ENCODE measurements around the gene TSHR.
A peak's percentile ranks its signal among the peaks of the same experiment; 100 is the strongest.

TSHR gene

DNA sequence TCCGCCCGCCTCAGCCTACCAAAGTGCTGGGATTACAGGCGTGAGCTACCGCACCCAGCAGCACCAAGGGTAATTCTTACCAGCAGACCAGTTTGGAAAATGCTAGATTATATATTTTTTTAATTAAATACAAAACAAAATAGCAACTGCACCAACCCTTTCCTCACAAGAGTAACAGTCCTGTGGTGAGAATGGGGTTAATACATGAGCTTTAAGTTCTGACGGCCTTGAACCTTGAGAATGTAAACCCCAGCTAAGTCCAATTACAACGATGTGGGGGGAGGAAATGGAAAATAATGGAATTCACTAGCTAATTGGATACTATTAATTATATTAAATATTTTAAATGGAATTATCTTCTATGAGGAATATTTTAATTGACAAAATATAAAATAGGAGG, 183.0 kb downstream of the TSHR start:
- H3K4me1 Mint-ChIP-seq: no peaks in the 10 kb centered on the region
- no peaks in the 10 kb centered on the region for H3K9me3 Mint-ChIP-seq
- no peaks in the 10 kb centered on the region for H3K36me3 Mint-ChIP-seq (ENCODE audit: low read depth)

GRCh38 chr14:81141426-81141825, 186.0 kb downstream of the TSHR start:
- no peaks in the 10 kb centered on the region for H3K4me1 Mint-ChIP-seq
- no peaks in the 10 kb centered on the region for H3K36me3 Mint-ChIP-seq (ENCODE audit: low read depth)
- H3K27me3 Mint-ChIP-seq: no peaks in the 10 kb centered on the region
- H3K4me3 Mint-ChIP-seq: no peak overlapping the region
- DNase-seq (no peak), ATAC-seq (no peak)
- no peaks in the 10 kb centered on the region for H3K9me3 Mint-ChIP-seq
- no peak overlapping the region for H3K27ac Mint-ChIP-seq

More for the DNA sequence above, 183.0 kb downstream of the TSHR start:
- DNase-seq (no peak), ATAC-seq (no peak)
- no peak overlapping the region for H3K27ac Mint-ChIP-seq
- H3K27me3 Mint-ChIP-seq: no peaks in the 10 kb centered on the region
- H3K4me3 Mint-ChIP-seq: no peak overlapping the region

DNA sequence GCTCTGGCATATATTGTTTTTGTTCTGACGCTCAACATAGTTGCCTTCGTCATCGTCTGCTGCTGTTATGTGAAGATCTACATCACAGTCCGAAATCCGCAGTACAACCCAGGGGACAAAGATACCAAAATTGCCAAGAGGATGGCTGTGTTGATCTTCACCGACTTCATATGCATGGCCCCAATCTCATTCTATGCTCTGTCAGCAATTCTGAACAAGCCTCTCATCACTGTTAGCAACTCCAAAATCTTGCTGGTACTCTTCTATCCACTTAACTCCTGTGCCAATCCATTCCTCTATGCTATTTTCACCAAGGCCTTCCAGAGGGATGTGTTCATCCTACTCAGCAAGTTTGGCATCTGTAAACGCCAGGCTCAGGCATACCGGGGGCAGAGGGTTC, 188.4 kb downstream of the TSHR start:
- no peaks in the 10 kb centered on the region for H3K36me3 Mint-ChIP-seq (ENCODE audit: low read depth)
- no peaks in the 10 kb centered on the region for H3K9me3 Mint-ChIP-seq
- H3K27me3 Mint-ChIP-seq: no peaks in the 10 kb centered on the region
- ATAC-seq (no peak), DNase-seq (no peak)
- H3K27ac Mint-ChIP-seq: no peak overlapping the region
- H3K4me1 Mint-ChIP-seq: peaks cover 8% of the 10 kb centered on the region
- H3K4me3 Mint-ChIP-seq: no peak overlapping the region

GRCh38 chr14:81144824-81145603, 189.6 kb downstream of the TSHR start:
- Mint-ChIP-seq H3K27ac (no peak overlapping the region), H3K4me1 (peaks cover 8% of the 10 kb centered on the region), H3K9me3 (peaks cover 3% of the 10 kb centered on the region), H3K4me3 (no peak overlapping the region), H3K27me3 (no peaks in the 10 kb centered on the region), H3K36me3 (ENCODE audit: low read depth) (no peaks in the 10 kb centered on the region)
- no peak for ATAC-seq
- DNase-seq: no peak

DNA sequence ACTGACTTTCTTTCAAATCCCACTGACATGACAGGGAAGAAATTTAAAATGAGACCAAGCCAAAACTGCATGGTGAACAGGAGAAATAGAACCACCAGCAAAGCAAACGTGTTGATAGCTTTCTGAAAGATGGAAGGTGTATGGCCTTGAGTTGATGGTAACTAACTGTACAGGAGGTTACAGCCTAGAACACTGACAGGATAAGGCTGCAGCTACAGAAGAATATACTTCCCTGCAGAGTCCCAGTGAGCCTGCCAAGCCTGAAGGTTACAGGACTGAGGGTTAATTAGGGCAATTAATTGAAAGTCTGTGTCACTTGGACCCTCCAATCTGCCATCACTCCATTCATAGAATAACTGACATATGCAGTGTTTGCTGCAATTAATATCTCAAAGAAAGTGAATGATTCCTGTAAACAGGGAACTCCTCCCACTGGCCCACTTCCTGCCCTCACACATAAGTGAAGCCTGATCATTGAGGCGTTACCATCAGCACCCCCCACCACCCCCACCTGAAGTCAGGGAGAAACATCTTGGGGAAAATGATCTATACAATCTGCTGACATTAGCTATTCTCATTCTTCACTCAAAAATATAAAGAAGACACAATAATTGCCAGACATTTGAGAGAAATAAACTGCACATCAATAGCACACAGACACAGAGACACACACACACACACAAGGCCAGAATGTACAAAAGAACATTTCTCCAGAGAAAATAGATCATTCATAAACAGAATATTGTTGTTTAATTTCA, 191.9 kb downstream of the TSHR start:
- Mint-ChIP-seq H3K9me3 (peaks cover 3% of the 10 kb centered on the region), H3K27me3 (no peaks in the 10 kb centered on the region), H3K36me3 (ENCODE audit: low read depth) (no peaks in the 10 kb centered on the region), H3K4me3 (no peak overlapping the region), H3K4me1 (peaks cover 10% of the 10 kb centered on the region), H3K27ac (no peak overlapping the region)
- DNase-seq: no peak
- no peak for ATAC-seq

- peaks cover 23% of the 10 kb centered on the region for H3K4me1 Mint-ChIP-seq
- no peak for ATAC-seq
- no peaks in the 10 kb centered on the region for H3K36me3 Mint-ChIP-seq (ENCODE audit: low read depth)
- H3K9me3 Mint-ChIP-seq: peaks cover 3% of the 10 kb centered on the region
- H3K27ac Mint-ChIP-seq: no peak overlapping the region
- H3K4me3 Mint-ChIP-seq: no peak overlapping the region
- DNase-seq: no peak
- no peaks in the 10 kb centered on the region for H3K27me3 Mint-ChIP-seq
Observed at GRCh38 chr14:81148635-81149034, 193.2 kb downstream of the TSHR start.

DNA sequence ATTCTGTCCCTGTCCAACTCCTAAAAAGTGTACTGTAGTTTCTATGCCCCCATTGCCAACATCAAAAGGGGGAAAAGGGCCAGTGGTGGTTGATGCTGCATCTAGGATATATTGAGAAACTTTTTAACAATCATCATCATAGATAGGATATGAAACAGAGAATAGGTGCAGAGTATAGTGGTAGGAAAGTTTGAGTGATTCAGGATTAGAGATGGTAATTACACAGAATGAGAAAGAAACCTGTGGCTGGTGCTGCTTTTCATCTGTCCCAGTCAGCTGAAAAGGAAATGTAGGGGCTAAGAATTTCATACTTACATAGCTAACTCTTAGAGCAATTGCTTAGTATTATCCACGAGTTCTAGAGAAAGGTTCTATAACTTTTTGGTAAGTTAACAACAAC, 197.8 kb downstream of the TSHR start:
- DNase-seq: no peak
- peak overlapping the region; percentile 13 for H3K4me3 Mint-ChIP-seq
- peaks cover 20% of the 10 kb centered on the region for H3K4me1 Mint-ChIP-seq
- H3K9me3 Mint-ChIP-seq: peaks cover 3% of the 10 kb centered on the region
- peak; percentile 98 for ATAC-seq
- H3K27me3 Mint-ChIP-seq: no peaks in the 10 kb centered on the region
- no peak overlapping the region for H3K27ac Mint-ChIP-seq
- H3K36me3 Mint-ChIP-seq (ENCODE audit: low read depth): no peaks in the 10 kb centered on the region

GRCh38 chr14:81157431-81157830, 202.0 kb downstream of the TSHR start:
- DNase-seq (no peak), ATAC-seq (no peak)
- Mint-ChIP-seq H3K4me3 (no peak overlapping the region), H3K9me3 (no peaks in the 10 kb centered on the region), H3K4me1 (peaks cover 17% of the 10 kb centered on the region), H3K27me3 (no peaks in the 10 kb centered on the region), H3K36me3 (ENCODE audit: low read depth) (no peaks in the 10 kb centered on the region), H3K27ac (no peak overlapping the region)

DNA sequence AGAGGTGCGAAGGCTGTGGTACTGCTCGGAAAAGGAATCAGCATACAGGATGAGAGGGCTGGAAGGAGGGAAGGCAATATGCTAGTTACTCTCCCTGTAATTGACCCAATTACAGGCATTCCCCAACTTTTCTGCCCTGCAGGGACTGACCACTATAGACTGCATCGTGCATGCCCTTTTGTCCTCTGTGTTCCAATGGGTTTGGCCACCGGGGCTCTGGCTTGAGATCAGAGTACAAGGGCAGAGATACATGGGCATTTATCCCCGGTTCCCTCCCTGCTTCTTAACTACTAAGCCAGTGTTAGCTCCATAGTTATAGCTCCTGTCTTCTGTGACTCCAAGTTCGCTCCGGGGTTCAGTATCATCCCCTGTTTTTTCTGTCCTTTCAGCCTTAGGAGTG, 205.7 kb downstream of the TSHR start:
- H3K4me1 Mint-ChIP-seq: peaks cover 9% of the 10 kb centered on the region
- H3K36me3 Mint-ChIP-seq (ENCODE audit: low read depth): no peaks in the 10 kb centered on the region
- ATAC-seq (no peak), DNase-seq (no peak)
- H3K27ac Mint-ChIP-seq: no peak overlapping the region
- no peaks in the 10 kb centered on the region for H3K9me3 Mint-ChIP-seq
- H3K4me3 Mint-ChIP-seq: no peak overlapping the region
- H3K27me3 Mint-ChIP-seq: no peaks in the 10 kb centered on the region

- H3K27me3 Mint-ChIP-seq: no peaks in the 10 kb centered on the region
- DNase-seq (no peak), ATAC-seq (no peak)
- no peaks in the 10 kb centered on the region for H3K9me3 Mint-ChIP-seq
- no peak overlapping the region for H3K27ac Mint-ChIP-seq
- no peaks in the 10 kb centered on the region for H3K36me3 Mint-ChIP-seq (ENCODE audit: low read depth)
- H3K4me3 Mint-ChIP-seq: no peak overlapping the region
- peaks cover 9% of the 10 kb centered on the region for H3K4me1 Mint-ChIP-seq
Observed at GRCh38 chr14:81161749-81162148, 206.3 kb downstream of the TSHR start.

DNA sequence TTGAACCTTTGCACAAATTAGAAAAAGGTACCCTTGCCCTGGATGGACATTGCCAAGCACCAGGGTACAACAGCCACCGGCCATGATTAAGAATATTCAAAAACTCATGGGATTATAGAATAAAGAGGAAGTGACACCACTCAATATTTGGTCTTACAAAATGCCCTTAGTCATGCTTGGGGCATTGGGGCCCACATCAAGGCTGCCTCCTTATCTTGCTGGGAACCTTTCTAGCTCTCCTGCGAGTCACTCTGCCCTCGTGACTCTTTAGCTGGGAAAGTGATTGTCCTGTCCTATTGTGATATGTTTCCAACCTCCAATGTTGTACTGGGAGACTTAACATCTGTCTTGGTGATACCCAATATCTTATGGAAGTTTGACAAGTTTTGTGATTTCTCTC, 207.5 kb downstream of the TSHR start:
- H3K4me1 Mint-ChIP-seq: peaks cover 9% of the 10 kb centered on the region
- H3K27me3 Mint-ChIP-seq: no peaks in the 10 kb centered on the region
- no peak overlapping the region for H3K4me3 Mint-ChIP-seq
- no peaks in the 10 kb centered on the region for H3K36me3 Mint-ChIP-seq (ENCODE audit: low read depth)
- no peaks in the 10 kb centered on the region for H3K9me3 Mint-ChIP-seq
- DNase-seq (no peak), ATAC-seq (no peak)
- no peak overlapping the region for H3K27ac Mint-ChIP-seq

DNA sequence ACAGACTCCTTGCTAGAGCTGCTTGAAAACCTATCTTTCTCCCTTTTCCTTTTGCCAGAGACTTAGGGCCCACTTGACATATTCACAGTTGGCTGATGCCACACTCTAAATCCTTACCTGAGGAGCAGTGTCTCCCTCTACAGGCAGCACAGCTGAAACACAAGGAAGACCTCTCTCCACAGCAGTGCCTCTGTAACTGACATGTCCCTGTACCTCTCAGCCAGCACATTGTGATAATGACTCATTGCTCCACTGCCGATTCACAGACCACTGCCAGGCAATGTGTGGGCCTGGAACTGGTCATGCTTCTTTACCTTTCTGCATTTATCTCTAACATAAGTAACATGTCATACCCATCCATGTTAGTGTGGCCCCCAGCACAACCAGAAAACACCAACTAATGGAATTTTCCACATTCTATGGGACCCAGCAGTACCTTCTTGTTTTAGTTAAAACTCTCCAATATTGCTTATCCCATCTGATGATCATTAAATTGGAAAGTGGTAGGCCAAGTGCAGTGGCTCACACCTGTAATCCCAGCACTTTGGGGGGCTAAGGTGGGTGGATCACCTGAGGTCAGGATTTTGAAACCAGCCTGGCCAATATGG, 208.8 kb downstream of the TSHR start:
- Mint-ChIP-seq H3K4me1 (peaks cover 11% of the 10 kb centered on the region), H3K27me3 (no peaks in the 10 kb centered on the region), H3K36me3 (ENCODE audit: low read depth) (no peaks in the 10 kb centered on the region), H3K4me3 (no peak overlapping the region), H3K9me3 (no peaks in the 10 kb centered on the region), H3K27ac (peak overlapping the region; percentile 41)
- peak; percentile 67 for DNase-seq
- ATAC-seq: peak; percentile 100

DNA sequence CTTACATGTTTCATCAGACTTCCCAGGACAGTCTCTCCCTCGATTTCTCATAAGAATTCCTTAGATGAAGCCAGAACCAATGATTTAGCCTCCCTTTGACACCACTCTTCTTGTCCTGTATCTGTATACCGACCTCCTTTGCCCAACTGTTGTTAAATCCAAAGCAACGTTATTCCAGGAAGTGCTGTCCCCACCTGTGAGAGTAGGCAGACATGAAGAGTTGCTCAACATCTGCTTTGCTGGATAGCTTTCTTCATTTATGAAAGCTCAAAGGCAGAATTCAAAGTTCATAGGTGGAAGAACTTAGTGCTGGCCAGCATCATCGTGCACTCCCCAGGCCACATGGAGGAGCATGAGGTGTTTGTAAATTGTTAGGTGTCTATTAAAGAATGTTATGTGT, 209.8 kb downstream of the TSHR start:
- Mint-ChIP-seq H3K27me3 (no peaks in the 10 kb centered on the region), H3K4me3 (no peak overlapping the region), H3K9me3 (no peaks in the 10 kb centered on the region), H3K27ac (peak overlapping the region; percentile 4), H3K4me1 (peaks cover 20% of the 10 kb centered on the region), H3K36me3 (ENCODE audit: low read depth) (no peaks in the 10 kb centered on the region)
- ATAC-seq: no peak
- no peak for DNase-seq

DNA sequence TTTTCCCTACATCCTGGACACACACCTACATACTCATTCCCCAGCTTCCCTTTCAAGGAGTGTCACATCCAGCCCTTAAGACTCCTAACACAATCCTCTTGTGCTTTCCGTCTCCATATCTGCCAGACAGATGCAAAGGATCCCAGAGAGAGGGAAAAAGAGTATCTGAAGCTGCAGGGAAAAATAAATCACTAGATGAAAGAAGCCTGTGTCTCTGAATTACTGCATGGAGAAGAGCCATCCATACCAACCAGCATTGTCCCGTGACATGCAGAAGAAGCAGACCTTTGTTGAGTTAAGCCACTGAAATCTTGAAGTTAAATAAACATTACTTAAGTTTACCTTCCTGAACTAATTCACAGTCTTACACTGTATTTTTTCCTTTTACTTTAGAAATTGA, 210.7 kb downstream of the TSHR start:
- no peaks in the 10 kb centered on the region for H3K27me3 Mint-ChIP-seq
- no peak overlapping the region for H3K27ac Mint-ChIP-seq
- no peak for DNase-seq
- H3K9me3 Mint-ChIP-seq: no peaks in the 10 kb centered on the region
- peaks cover 26% of the 10 kb centered on the region for H3K4me1 Mint-ChIP-seq
- no peak overlapping the region for H3K4me3 Mint-ChIP-seq
- no peaks in the 10 kb centered on the region for H3K36me3 Mint-ChIP-seq (ENCODE audit: low read depth)
- no peak for ATAC-seq

DNA sequence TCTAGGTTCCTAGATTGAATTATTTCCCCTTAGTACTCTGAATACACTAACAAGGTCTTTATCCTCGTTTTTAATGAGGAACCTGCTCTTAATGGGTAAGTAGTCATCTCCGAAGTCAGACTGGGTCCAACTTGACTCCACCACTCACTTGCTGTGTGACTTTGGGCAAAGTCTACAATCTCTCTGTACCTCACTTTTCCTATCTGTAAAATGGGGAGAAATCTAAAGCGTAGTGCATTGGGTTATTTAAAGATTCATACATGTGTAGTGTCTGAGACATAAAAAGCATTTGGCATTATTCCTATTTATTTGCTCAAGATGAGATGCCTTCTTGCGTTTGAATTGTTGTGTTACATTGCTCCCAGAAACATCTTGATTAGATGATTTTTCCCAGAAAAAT, 213.8 kb downstream of the TSHR start:
- DNase-seq: no peak
- peak overlapping the region; percentile 85 for H3K4me3 Mint-ChIP-seq
- H3K27me3 Mint-ChIP-seq: no peaks in the 10 kb centered on the region
- no peaks in the 10 kb centered on the region for H3K36me3 Mint-ChIP-seq (ENCODE audit: low read depth)
- no peaks in the 10 kb centered on the region for H3K9me3 Mint-ChIP-seq
- H3K4me1 Mint-ChIP-seq: peaks cover 23% of the 10 kb centered on the region
- H3K27ac Mint-ChIP-seq: peak overlapping the region; percentile 90
- ATAC-seq: no peak

Measured in activated naive CD8-positive, alpha-beta T cell treated with anti-CD3 and anti-CD28 coated beads, Interleukin-2, amount 50 U/mL, for 24 hours (primary cell).